H1 (cell line): ENCODE measurements around the gene GHRH. TPM values are rescaled to one million over a fixed set of nuclear protein-coding genes. Genes with fewer than 3 reads are reported as not detected.

Experiments
- EGR1 ChIP-seq: IDR thresholded peaks from 2 replicates; pipeline ENCODE4 v1.6.1; 2011; ENCODE audit warnings: low read depth, low read length, borderline replicate concordance
- KDM5A ChIP-seq: fragments of 200-600 bp; IDR thresholded peaks from 2 replicates; pipeline ENCODE4 v1.7.1; 2012; ENCODE audit warnings: mild to moderate bottlenecking, low read length, inconsistent platforms, mixed read lengths
- MAFK ChIP-seq: IDR thresholded peaks from 2 replicates; pipeline ENCODE4 v1.6.1; 2012; ENCODE audit warnings: low read depth, mild to moderate bottlenecking, improper control_type of control experiment, low read length
- SP2 ChIP-seq: IDR thresholded peaks from 2 replicates; pipeline ENCODE4 v1.6.1; 2012; ENCODE audit warnings: mild to moderate bottlenecking, low read length, inconsistent platforms
- TCF12 ChIP-seq: IDR thresholded peaks from 2 replicates; pipeline ENCODE4 v1.6.1; 2011; ENCODE audit warnings: low read depth, mild to moderate bottlenecking, low read length
- polyA plus RNA-seq, 7 experiments: library from polyadenylated mRNA; depleted of rRNA in 3 of 7; stranded (reverse) in 5 of 7; unstranded in 2 of 7; fragments of >200 nt in 5 of 7; fragments of 200-250 nt in 2 of 7; gene quantifications; 1 replicate in 5 of 7; 2 replicates in 1 of 7; 4 replicates in 1 of 7; pipeline versions ENCODE4 v1.2.1 to v1.2.3, GENCODE V29; 2011 to 2013; ENCODE audit warnings: missing spikeins in 2 of 7, mixed read lengths in 2 of 7
- total RNA-seq: library from RNA; stranded (reverse); fragmentation: NEBNext Ultra II Directional; extraction: Animal tissue kit (Norgen Biotek cat#: 25700); gene quantifications from 2 replicates; pipeline ENCODE4 v1.2.1, GENCODE V29; 2021

Gene GHRH
- total and polyA plus RNA-seq, 2 of the 8 experiments (the other 6 are each of a cell fraction or from before 2014, with no cell fraction given) = not detected

- no peak for TF ChIP-seq KDM5A
- TF ChIP-seq MAFK = no peak
- TF ChIP-seq EGR1 = no peak
- TF ChIP-seq SP2 = no peak
- no peak for TF ChIP-seq TCF12
These were observed 36.5 kb downstream of the GHRH start (continued) for GRCh38 chr20:37225146-37225545.
